Embryonic facial prominence (tissue), 1 donor: ENCODE measurements around the gene COBL.

ENCODE experiments used
- DNase-seq: peaks from one replicate; pipeline ENCODE4 v3.0.0-alpha.2; 2016; ENCODE audit errors: extremely low spot score

The COBL gene

GRCh38 chr7:51027106-51027934, 289.3 kb downstream of the COBL start:
- DNase-seq: no peak

GRCh38 chr7:51026341-51026740, 290.3 kb downstream of the COBL start:
- DNase-seq: no peak

GRCh38 chr7:51025668-51026067, 290.9 kb downstream of the COBL start:
- no peak for DNase-seq

GRCh38 chr7:51024867-51025266, 291.7 kb downstream of the COBL start:
- no peak for DNase-seq

GRCh38 chr7:51023547-51023946, 293.1 kb downstream of the COBL start:
- DNase-seq: no peak

GRCh38 chr7:51022821-51023220, 293.8 kb downstream of the COBL start:
- DNase-seq: no peak

- DNase-seq: no peak
Observed at GRCh38 chr7:51021906-51022570, 294.6 kb downstream of the COBL start.

GRCh38 chr7:51020944-51021343, 295.7 kb downstream of the COBL start:
- DNase-seq: no peak

- no peak for DNase-seq
Observed at GRCh38 chr7:51019891-51020870, 296.4 kb downstream of the COBL start.

- DNase-seq: no peak
Observed at GRCh38 chr7:51019191-51019844, 297.3 kb downstream of the COBL start.

- DNase-seq: no peak
Observed at GRCh38 chr7:51017576-51018535, 298.8 kb downstream of the COBL start.

- no peak for DNase-seq
Observed at GRCh38 chr7:51016546-51016945, 300.1 kb downstream of the COBL start.

- no peak for DNase-seq
Observed at GRCh38 chr7:51015581-51015980, 301.0 kb downstream of the COBL start.

- DNase-seq: no peak
Observed at GRCh38 chr7:51014811-51015210, 301.8 kb downstream of the COBL start.

GRCh38 chr7:51013861-51014511, 302.6 kb downstream of the COBL start:
- DNase-seq: no peak

GRCh38 chr7:51013218-51013786, 303.3 kb downstream of the COBL start:
- no peak for DNase-seq

GRCh38 chr7:51012569-51013217, 303.9 kb downstream of the COBL start:
- no peak for DNase-seq

- DNase-seq: no peak
Observed at GRCh38 chr7:51011710-51012350, 304.8 kb downstream of the COBL start.
